Choroid plexus epithelial cell (primary cell): ENCODE data around the gene PARD3B.

Experiments
- DNase-seq: peaks from one replicate; pipeline ENCODE4 v3.0.0-alpha.2; 2010; ENCODE audit warnings: low read depth
- H3K4me3 ChIP-seq: 2 replicates; pipeline ENCODE4 v1.5.1; 2011; ENCODE audit warnings: low read depth, mild to moderate bottlenecking, control low read depth, low read length, moderate library complexity
- CTCF ChIP-seq: conservative IDR thresholded peaks from 2 replicates; pipeline ENCODE4 v1.5.1; 2011; ENCODE audit warnings: low read depth, mild to moderate bottlenecking, control low read depth, inconsistent platforms, low read length, moderate library complexity

Gene PARD3B

GRCh38 chr2:204706939-204707338 lies 161.7 kb downstream of the PARD3B start:
- peak; percentile 55 for DNase-seq
- no peak for TF ChIP-seq CTCF
- H3K4me3 ChIP-seq = no peak overlapping the region

- no peak overlapping the region for H3K4me3 ChIP-seq
- TF ChIP-seq CTCF = no peak
- no peak for DNase-seq
Observed at GRCh38 chr2:204713211-204713610, 167.9 kb downstream of the PARD3B start.

DNA sequence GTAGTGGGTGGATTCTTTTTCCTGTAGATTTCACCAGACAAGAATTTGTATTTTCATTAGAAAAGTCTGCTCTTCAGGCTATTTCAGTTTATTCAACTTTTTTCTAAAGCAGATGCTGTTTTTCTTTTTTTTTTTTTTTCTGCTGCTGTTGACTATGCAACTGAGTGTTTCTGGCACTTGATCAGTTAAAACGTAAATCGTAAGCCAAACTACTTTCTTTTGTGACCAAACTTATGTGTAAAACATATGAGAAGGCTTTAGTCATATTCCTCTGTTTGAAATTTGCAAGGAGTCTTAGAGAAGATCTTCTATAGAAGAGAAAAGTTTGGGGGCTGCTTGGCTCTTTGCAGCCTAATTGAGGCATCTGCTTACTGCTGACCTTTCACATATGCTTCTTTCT lies 170.1 kb downstream of the PARD3B start:
- no peak for TF ChIP-seq CTCF

DNA sequence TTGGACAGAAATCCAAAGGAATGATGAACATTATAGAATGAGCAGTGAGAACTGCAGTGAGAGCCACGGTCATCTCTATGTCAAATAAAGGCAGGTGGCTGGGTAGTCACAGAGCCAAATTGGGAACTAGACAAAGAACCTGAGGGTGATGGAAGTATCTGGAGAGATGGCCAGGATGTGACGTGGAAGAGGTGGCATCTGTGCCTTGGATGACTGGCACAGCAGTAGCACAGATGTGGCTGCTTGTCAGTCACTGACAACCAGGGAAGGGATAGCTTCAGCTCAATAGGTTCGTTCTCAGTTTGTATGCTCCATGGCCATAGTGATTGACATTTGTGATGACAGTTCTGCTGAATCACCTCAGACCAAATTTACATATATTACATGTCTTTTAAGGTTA lies 172.3 kb downstream of the PARD3B start:
- H3K4me3 ChIP-seq = no peak overlapping the region
- no peak for DNase-seq

More for the DNA sequence above, 170.1 kb downstream of the PARD3B start:
- DNase-seq = no peak
- no peak overlapping the region for H3K4me3 ChIP-seq

DNA sequence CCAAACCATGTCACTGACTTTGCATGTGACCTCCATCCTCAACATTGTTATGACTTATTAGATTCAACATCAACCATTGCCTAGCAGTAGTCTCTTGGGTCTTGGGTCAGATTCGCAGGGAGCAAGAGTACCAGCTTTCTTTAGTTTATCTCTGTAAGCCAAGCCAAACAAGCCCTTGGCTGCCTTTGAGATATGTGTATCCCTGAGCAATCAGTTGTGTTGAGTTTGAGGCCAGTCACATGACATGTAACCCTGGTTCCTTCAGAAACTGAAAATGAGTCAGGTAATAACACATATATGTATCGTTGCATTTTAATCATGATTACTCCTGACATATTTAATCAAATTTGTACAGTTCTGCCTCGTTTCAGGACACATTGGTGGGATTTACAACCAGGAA lies 173.3 kb downstream of the PARD3B start:
- no peak for TF ChIP-seq CTCF
- H3K4me3 ChIP-seq = no peak overlapping the region
- DNase-seq = no peak

More for the DNA sequence above, 172.3 kb downstream of the PARD3B start:
- TF ChIP-seq CTCF = no peak

DNA sequence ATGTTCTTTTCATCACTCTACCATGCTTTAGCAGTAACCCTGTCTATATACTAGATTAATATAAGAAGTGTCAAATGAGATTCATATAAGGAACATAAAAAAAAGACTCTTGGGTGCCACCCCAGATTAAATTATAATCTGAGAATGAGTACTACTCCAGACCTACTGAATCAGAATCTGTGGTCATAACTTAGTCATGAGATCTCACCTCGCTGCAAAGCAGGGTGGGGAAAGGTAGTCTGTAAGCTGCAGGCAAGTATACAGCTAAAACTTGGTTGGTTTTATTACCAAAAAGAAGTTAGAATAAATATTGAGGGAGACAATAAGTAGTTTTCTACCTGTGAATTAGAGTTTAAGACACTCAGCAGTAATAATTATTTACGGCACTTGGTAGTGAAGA lies 175.6 kb downstream of the PARD3B start:
- DNase-seq = no peak
- no peak for TF ChIP-seq CTCF
- no peak overlapping the region for H3K4me3 ChIP-seq

DNA sequence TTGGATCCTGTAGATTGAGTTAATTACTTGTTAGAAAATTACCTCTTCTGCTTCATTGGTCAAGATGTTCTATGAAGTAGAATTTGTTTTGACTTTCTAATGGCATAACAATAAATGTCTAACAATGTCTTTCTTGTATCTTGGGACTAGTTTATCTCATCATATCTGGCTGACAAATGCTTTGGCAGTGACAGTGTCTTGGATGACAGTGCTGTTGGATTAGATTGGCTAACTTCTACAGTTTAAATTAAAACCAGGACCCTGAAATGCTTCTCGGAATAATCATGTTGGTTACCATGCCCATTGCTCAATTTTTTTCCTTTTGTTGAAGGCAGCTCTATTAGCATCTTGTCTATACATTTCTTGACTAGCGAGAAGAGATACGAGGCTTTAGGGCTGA lies 176.9 kb downstream of the PARD3B start:
- DNase-seq = no peak
- H3K4me3 ChIP-seq = no peak overlapping the region
- TF ChIP-seq CTCF = no peak
